Dermis lymphatic vessel endothelial cell (primary cell): Measurements from ENCODE around the gene C6orf62. TPM values are rescaled to one million over a fixed set of nuclear protein-coding genes. Genes with fewer than 3 reads are reported as not detected.

Experiments used
- total RNA-seq: library from RNA; depleted of rRNA; stranded (reverse); fragments of >200 nt; gene quantifications from 2 replicates; pipeline ENCODE4 v1.2.1, GENCODE V29; 2014

Gene C6orf62
- 90.1 and 101 TPM in 2 replicates for total RNA-seq

GRCh38 chr6:24719125-24719971, at the start of gene C6orf62:
Gene C6orf62 (minus strand): TSS chr6:24719154. CDS start chr6:24718668, 486 bp downstream.

GRCh38 chr6:24666641-24667377, 52.1 kb downstream of the C6orf62 start, which contains the start of the genes ACOT13 and TDP2:
Gene ACOT13 (plus strand): TSS chr6:24667077. CDS start chr6:24667264, 187 bp downstream.
Gene TDP2 (minus strand): TSS chr6:24666899. CDS start chr6:24666862, 37 bp downstream.

Other genes starting within 250 kb of the C6orf62 start
- gene GPLD1, start 229.6 kb downstream of the C6orf62 start, total RNA-seq: 0.22 and 0.43 TPM in 2 replicates
- gene ALDH5A1, start 224.2 kb downstream of the C6orf62 start, total RNA-seq: 0.87 and 2.2 TPM in 2 replicates
- under 0.01 TPM in 1 of 2 replicates, not detected in the other for gene KIAA0319, start 73.0 kb downstream of the C6orf62 start, total RNA-seq
- 17.3 and 23.7 TPM in 2 replicates for gene TDP2, start 52.3 kb downstream of the C6orf62 start, total RNA-seq
- 4.6 and 5.1 TPM in 2 replicates for gene ACOT13, start 52.1 kb downstream of the C6orf62 start, total RNA-seq
- 11.2 and 11.3 TPM in 2 replicates for gene GMNN, start 55.8 kb upstream of the C6orf62 start, total RNA-seq
- gene ARMH2, start 79.8 kb upstream of the C6orf62 start, total RNA-seq: not detected in 2 replicates
- gene RIPOR2, start 216.8 kb upstream of the C6orf62 start, total RNA-seq: 0.09 and 1.6 TPM in 2 replicates